ENCODE results near the gene MRPL28.
"Not testable (repeated sequence)": the region's sequence is repeated elsewhere in the genome, so short reads cannot be mapped to it uniquely, and the experiment has no call there.

MRPL28 gene

GRCh38 chr16:342455-343213 lies 27.7 kb downstream of the MRPL28 start:
- no peak for DNase-seq (ENCODE audit: low spot score)
- TF ChIP-seq CTCF (IDR thresholded peaks at IDR 0.05; ENCODE audit: extremely low read depth, missing control alignments) = no peak

- DNase-seq (ENCODE audit: low spot score) = not testable (repeated sequence)
Observed at GRCh38 chr16:341974-342336, 28.4 kb downstream of the MRPL28 start.

DNA sequence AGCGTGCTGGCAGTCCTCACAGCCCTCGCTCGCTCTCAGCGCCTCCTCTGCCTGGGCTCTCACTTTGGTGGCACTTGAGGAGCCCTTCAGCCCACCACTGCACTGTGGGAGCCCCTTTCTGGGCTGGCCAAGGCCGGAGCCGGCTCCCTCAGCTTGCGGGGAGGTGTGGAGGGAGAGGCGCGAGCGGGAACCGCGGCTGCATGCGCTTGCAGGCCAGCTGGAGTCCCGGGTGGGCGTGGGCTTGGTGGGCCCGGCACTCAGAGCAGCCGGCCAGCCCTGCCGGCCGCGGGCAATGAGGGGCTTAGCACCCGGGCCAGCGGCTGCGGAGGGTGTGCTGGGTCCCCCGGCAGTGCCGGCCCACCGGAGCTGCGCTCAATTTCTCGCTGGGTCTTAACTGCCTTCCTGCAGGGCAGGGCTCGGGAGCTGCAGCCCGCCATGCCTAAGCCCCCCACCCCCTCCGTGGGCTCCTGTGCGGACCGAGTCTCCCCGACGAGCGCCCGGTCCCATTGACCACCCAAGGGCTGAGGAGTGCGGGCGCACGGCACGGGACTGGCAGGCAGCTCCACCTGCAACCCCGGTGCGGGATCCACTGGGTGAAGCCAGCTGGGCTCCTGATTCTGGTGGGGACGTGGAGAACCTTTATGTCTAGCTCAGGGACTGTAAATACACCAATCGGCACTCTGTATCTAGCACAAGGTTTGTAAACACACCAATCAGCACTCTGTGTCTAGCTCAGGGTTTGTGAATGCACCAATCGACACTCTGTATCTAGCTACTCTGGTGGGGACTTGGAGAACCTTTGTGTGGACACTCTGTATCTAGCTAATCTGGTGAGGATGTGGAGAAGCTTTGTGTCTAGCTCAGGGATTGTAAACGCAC lies 29.0 kb downstream of the MRPL28 start:
- DNase-seq (ENCODE audit: low spot score) = not testable (repeated sequence)

- TF ChIP-seq CTCF (IDR thresholded peaks at IDR 0.05; ENCODE audit: extremely low read depth, missing control alignments) = no peak
- DNase-seq (ENCODE audit: low spot score) = no peak
Observed at GRCh38 chr16:340370-341091, 29.8 kb downstream of the MRPL28 start.

DNA sequence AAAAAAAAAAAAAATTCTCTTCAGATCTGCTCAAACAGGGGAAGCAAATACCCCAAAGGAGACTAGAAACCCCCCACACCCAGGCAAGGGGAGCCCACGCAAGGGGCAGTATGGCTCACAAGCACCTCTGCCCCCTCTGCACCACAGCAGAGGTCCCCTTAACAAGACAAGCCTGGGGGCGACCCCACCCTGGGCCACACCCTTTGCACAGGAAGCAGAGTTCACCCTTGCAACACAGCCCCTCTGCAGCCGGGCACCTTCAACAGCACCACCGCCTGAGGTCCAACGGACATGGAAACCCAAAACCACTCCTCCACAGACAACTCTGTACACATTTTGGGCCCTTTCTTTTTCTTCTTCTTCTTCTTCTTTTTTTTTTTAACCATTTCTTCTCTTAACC lies 30.7 kb downstream of the MRPL28 start:
- no peak for TF ChIP-seq CTCF (IDR thresholded peaks at IDR 0.05; ENCODE audit: extremely low read depth, missing control alignments)

GRCh38 chr16:337975-338575 lies 32.3 kb downstream of the MRPL28 start:
- no peak for TF ChIP-seq CTCF (IDR thresholded peaks at IDR 0.05; ENCODE audit: extremely low read depth, missing control alignments)
- DNase-seq (ENCODE audit: low spot score) = no peak

More for the DNA sequence above, 30.7 kb downstream of the MRPL28 start:
- DNase-seq (ENCODE audit: low spot score) = no peak

GRCh38 chr16:337437-337836 lies 32.9 kb downstream of the MRPL28 start:
- no peak for DNase-seq (ENCODE audit: low spot score)
- no peak for TF ChIP-seq CTCF (IDR thresholded peaks at IDR 0.05; ENCODE audit: extremely low read depth, missing control alignments)

DNA sequence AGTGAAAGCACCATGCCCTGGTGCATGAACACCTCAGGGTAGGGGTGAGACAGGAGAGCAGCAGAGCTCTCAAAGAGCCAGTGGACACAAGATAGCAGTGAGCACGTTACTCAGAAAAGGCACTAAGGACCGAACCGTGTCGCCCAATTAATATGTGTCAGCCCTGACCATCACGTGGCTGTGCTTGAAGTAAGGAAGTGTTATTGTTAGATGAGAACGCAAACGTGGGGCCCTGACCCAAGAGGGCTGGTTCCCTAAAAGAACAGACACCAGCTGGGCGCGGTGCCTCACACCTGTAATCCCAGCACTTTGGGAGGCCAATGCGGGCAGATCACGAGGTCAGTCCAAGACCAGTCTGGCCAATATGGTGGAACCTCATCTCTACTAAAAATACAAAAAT lies 34.1 kb downstream of the MRPL28 start:
- TF ChIP-seq CTCF (IDR thresholded peaks at IDR 0.05; ENCODE audit: extremely low read depth, missing control alignments) = no peak
- DNase-seq (ENCODE audit: low spot score) = no peak

- DNase-seq (ENCODE audit: low spot score) = not testable (repeated sequence)
Observed at GRCh38 chr16:334861-335632, 35.3 kb downstream of the MRPL28 start.

DNA sequence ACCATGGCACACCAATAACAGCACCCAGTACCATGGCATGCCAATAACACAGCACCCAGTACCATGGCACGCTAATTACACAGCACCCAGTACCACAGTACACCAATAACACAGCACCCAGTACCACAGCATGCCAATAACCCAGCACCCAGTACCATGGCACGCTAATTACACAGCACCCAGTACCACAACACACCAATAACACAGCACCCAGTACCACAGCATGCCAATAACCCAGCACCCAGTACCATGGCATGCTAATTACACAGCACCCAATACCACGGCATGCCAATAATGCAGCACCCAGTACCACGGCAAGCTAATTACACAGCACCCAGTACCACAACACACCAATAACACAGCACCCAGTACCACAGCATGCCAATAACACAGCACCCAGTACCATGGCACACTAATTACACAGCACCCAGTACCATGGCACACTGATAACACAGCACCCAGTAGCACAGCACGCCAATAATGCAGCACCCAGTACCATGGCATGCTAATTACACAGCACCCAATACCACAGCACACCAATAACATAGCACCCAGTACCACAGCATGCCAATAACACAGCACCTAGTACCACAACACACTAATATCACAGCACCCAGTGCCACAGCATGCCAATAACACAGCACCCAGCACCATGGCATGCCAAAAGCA lies 36.0 kb downstream of the MRPL28 start:
- not testable (repeated sequence) for DNase-seq (ENCODE audit: low spot score)

Measured in GM20000 (cell line).